ENCODE data around the gene MTHFD2. TPM values are rescaled to one million over a fixed set of nuclear protein-coding genes. Genes with fewer than 3 reads are reported as not detected.

MTHFD2 gene
- total RNA-seq, 1 experiment from 2014 or later = 205 TPM

GRCh38 chr2:74232426-74232825, 34.0 kb downstream of the MTHFD2 start:
- DNase-seq = no peak
- H3K9me3 Mint-ChIP-seq (ENCODE audit: low read depth, unreplicated experiment) = no peaks in the 10 kb centered on the region
- H3K36me3 Mint-ChIP-seq (ENCODE audit: insufficient read depth, unreplicated experiment) = no peaks in the 10 kb centered on the region
- CTCF ChIA-PET = no interaction called here
- intact Hi-C loops (cut with micrococcal nuclease; ENCODE audit: unreplicated experiment) = no loop called here
- H3K27me3 Mint-ChIP-seq (ENCODE audit: unreplicated experiment) = no peaks in the 10 kb centered on the region
- no peak overlapping the region for H3K4me3 Mint-ChIP-seq (ENCODE audit: low read depth, unreplicated experiment)
- no peak overlapping the region for H3K27ac Mint-ChIP-seq (ENCODE audit: unreplicated experiment)
- BruUV-seq (replicated peaks) = no TSS peak
- TF ChIP-seq CTCF (IDR thresholded peaks at IDR 0.05; ENCODE audit: unreplicated experiment) = no peak
- H3K4me1 Mint-ChIP-seq (ENCODE audit: low read depth, unreplicated experiment) = no peaks in the 10 kb centered on the region

- no peak for DNase-seq
- no peaks in the 10 kb centered on the region for H3K4me1 Mint-ChIP-seq (ENCODE audit: low read depth, unreplicated experiment)
- no peaks in the 10 kb centered on the region for H3K36me3 Mint-ChIP-seq (ENCODE audit: insufficient read depth, unreplicated experiment)
- no peaks in the 10 kb centered on the region for H3K27me3 Mint-ChIP-seq (ENCODE audit: unreplicated experiment)
- intact Hi-C loops (cut with micrococcal nuclease; ENCODE audit: unreplicated experiment) = no loop called here
- CTCF ChIA-PET = interaction anchor here (0.6 kb wide), 1 partner anchor 73 kb away, joined by 3 read pairs; no protein-coding TSS in a partner anchor
- H3K4me3 Mint-ChIP-seq (ENCODE audit: low read depth, unreplicated experiment) = no peak overlapping the region
- no peaks in the 10 kb centered on the region for H3K9me3 Mint-ChIP-seq (ENCODE audit: low read depth, unreplicated experiment)
- no TSS peak for BruUV-seq (replicated peaks)
- no peak for TF ChIP-seq CTCF (IDR thresholded peaks at IDR 0.05; ENCODE audit: unreplicated experiment)
- H3K27ac Mint-ChIP-seq (ENCODE audit: unreplicated experiment) = no peak overlapping the region
Observed at GRCh38 chr2:74233648-74234047, 35.2 kb downstream of the MTHFD2 start.

GRCh38 chr2:74235041-74235440, 36.6 kb downstream of the MTHFD2 start:
- H3K9me3 Mint-ChIP-seq (ENCODE audit: low read depth, unreplicated experiment) = no peaks in the 10 kb centered on the region
- TF ChIP-seq CTCF (IDR thresholded peaks at IDR 0.05; ENCODE audit: unreplicated experiment) = no peak
- intact Hi-C loops (cut with micrococcal nuclease; ENCODE audit: unreplicated experiment) = no loop called here
- H3K4me3 Mint-ChIP-seq (ENCODE audit: low read depth, unreplicated experiment) = no peak overlapping the region
- BruUV-seq (replicated peaks) = no TSS peak
- H3K4me1 Mint-ChIP-seq (ENCODE audit: low read depth, unreplicated experiment) = no peaks in the 10 kb centered on the region
- H3K27ac Mint-ChIP-seq (ENCODE audit: unreplicated experiment) = no peak overlapping the region
- no peaks in the 10 kb centered on the region for H3K27me3 Mint-ChIP-seq (ENCODE audit: unreplicated experiment)
- CTCF ChIA-PET = no interaction called here
- no peaks in the 10 kb centered on the region for H3K36me3 Mint-ChIP-seq (ENCODE audit: insufficient read depth, unreplicated experiment)
- no peak for DNase-seq

GRCh38 chr2:74238879-74239278, 40.5 kb downstream of the MTHFD2 start:
- no TSS peak for BruUV-seq (replicated peaks)
- DNase-seq = no peak
- CTCF ChIA-PET = interaction anchor here (1.5 kb wide), 1 partner anchor 11 kb away, joined by 5 read pairs; no protein-coding TSS in a partner anchor
- Mint-ChIP-seq H3K36me3 (ENCODE audit: insufficient read depth, unreplicated experiment) (no peaks in the 10 kb centered on the region), H3K4me3 (ENCODE audit: low read depth, unreplicated experiment) (no peak overlapping the region), H3K4me1 (ENCODE audit: low read depth, unreplicated experiment) (no peaks in the 10 kb centered on the region), H3K9me3 (ENCODE audit: low read depth, unreplicated experiment) (no peaks in the 10 kb centered on the region), H3K27me3 (ENCODE audit: unreplicated experiment) (no peaks in the 10 kb centered on the region), H3K27ac (ENCODE audit: unreplicated experiment) (no peak overlapping the region)
- TF ChIP-seq CTCF (IDR thresholded peaks at IDR 0.05; ENCODE audit: unreplicated experiment) = no peak
- intact Hi-C loops (cut with micrococcal nuclease; ENCODE audit: unreplicated experiment) = no loop called here
